Measurements from ENCODE around the gene PDIA5.

- TF ChIP-seq CTCF (IDR thresholded peaks at IDR 0.05) (no peak), POLR2A (IDR thresholded peaks at IDR 0.05) (no peak), EP300 (IDR thresholded peaks at IDR 0.05) (no peak)
Observed at GRCh38 chr3:123063034-123063433, 3.8 kb upstream of the PDIA5 start.
